Mammary epithelial cell (primary cell): ENCODE results near the gene NBEA.

Source experiments
- EZH2 ChIP-seq: IDR thresholded peaks from 2 replicates; pipeline ENCODE4 v1.6.1; 2012; ENCODE audit warnings: low read length, inconsistent platforms, borderline replicate concordance
- TF ChIP-seq, protein P1 (sequence below), 2 donors: IDR thresholded peaks in 1 of 2; conservative IDR thresholded peaks in 1 of 2; 2 replicates each; pipeline ENCODE4 v1.5.1; 2011 to 2012; ENCODE audit warnings: inconsistent platforms in 2 of 2, low read length in 2 of 2, mild to moderate bottlenecking in 2 of 2, control low read depth in 1 of 2, low read depth in 1 of 2; ENCODE audit not compliant: insufficient read depth in 1 of 2; ENCODE audit errors: extremely low read depth in 1 of 2

DNA sequence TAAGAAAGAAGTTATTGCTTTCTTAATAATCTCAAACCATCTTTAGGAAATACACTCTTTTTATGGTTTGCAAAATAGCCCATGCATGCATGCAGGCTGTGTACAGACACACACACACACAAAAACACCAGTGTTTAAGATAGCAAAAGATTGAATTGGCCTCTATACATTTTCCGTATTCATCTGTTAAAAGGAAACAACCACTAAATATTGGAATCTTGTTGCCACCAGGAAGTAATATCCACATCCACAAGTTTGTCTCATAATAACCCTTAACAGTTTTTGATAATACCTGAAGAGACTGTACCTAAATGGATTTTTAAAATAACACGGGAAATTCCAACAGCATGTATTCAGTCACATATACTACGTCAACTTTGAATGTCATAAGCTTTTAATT, 541.7 kb downstream of the NBEA start:
- no peak for TF ChIP-seq EZH2
- TF ChIP-seq, protein P1, sequence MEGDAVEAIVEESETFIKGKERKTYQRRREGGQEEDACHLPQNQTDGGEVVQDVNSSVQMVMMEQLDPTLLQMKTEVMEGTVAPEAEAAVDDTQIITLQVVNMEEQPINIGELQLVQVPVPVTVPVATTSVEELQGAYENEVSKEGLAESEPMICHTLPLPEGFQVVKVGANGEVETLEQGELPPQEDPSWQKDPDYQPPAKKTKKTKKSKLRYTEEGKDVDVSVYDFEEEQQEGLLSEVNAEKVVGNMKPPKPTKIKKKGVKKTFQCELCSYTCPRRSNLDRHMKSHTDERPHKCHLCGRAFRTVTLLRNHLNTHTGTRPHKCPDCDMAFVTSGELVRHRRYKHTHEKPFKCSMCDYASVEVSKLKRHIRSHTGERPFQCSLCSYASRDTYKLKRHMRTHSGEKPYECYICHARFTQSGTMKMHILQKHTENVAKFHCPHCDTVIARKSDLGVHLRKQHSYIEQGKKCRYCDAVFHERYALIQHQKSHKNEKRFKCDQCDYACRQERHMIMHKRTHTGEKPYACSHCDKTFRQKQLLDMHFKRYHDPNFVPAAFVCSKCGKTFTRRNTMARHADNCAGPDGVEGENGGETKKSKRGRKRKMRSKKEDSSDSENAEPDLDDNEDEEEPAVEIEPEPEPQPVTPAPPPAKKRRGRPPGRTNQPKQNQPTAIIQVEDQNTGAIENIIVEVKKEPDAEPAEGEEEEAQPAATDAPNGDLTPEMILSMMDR (conservative IDR thresholded peaks at IDR 0.05 in 1 of 2, IDR thresholded peaks at IDR 0.05 in 1 of 2; ENCODE audit: extremely low read depth in 1 of 2, insufficient read depth in 1 of 2, low read depth in 1 of 2, low read length in 2 of 2), result no peak
